WTC11 (cell line): ENCODE measurements around the gene CEP20. TPM values are rescaled to one million over a fixed set of nuclear protein-coding genes. Genes with fewer than 3 reads are reported as not detected.

Source experiments
- ATAC-seq: fragments of 200-7000 bp; cut with Tn5 transposase; 2 replicates; pipeline ENCODE4 v1.10.0; 2021; ENCODE audit warnings: mild to moderate bottlenecking, moderate library complexity
- CTCF ChIA-PET: fragments of 300-600 bp; sonication (Branson Sonifier 250); formaldehyde crosslinking; loops from one replicate; lab custom pipeline; 2021; ENCODE audit warnings: antibody characterized with exemption; lab: Charles Lee
- POLR2A ChIA-PET: fragments of 350-600 bp; sonication (Branson Sonifier 250); formaldehyde crosslinking; loops from one replicate; lab custom pipeline; 2021; ENCODE audit warnings: antibody characterized with exemption; lab: Charles Lee
- DNase-seq: peaks from one replicate; pipeline ENCODE4 v3.0.0; 2021; ENCODE audit warnings: low spot score
- H3K27ac Mint-ChIP-seq: 2 replicates; pipeline ENCODE4 v1.8.0; 2021; ENCODE audit warnings: mixed read lengths
- H3K27me3 Mint-ChIP-seq: 2 replicates; pipeline ENCODE4 v1.8.0; 2021; ENCODE audit warnings: low read depth, mild to moderate bottlenecking, moderate library complexity, mixed read lengths
- H3K36me3 Mint-ChIP-seq: 2 replicates; pipeline ENCODE4 v1.8.0; 2021; ENCODE audit warnings: mixed read lengths
- H3K4me1 Mint-ChIP-seq: 2 replicates; pipeline ENCODE4 v1.8.0; 2022; ENCODE audit warnings: mixed read lengths
- H3K4me3 Mint-ChIP-seq: 2 replicates; pipeline ENCODE4 v1.8.0; 2021; ENCODE audit warnings: mild to moderate bottlenecking, moderate library complexity, mixed read lengths
- H3K9me3 Mint-ChIP-seq: 2 replicates; pipeline ENCODE4 v1.8.0; 2021; ENCODE audit warnings: mixed read lengths
- E2F5 ChIP-seq: sonication (generic); formaldehyde crosslinking; IDR thresholded peaks from 2 replicates; pipeline ENCODE4 v1.8.1; 2022; ENCODE audit warnings: mild to moderate bottlenecking, moderate library complexity, missing genetic modification reagents
- ERG ChIP-seq: fragments of 250-450 bp; sonication (Bioruptor Pico); IDR thresholded peaks from 2 replicates; pipeline ENCODE4 v1.8.0; 2021; ENCODE audit warnings: mild to moderate bottlenecking
- ETV6 ChIP-seq: sonication (generic); formaldehyde crosslinking; IDR thresholded peaks from 2 replicates; pipeline ENCODE4 v1.8.1; 2022; ENCODE audit warnings: mild to moderate bottlenecking, missing genetic modification reagents
- GABPB1 ChIP-seq: sonication (generic); formaldehyde crosslinking; IDR thresholded peaks from 2 replicates; pipeline ENCODE4 v1.8.1; 2023; ENCODE audit warnings: mild to moderate bottlenecking, missing genetic modification reagents
- JAZF1 ChIP-seq: fragments of 250-450 bp; sonication (Bioruptor Pico); IDR thresholded peaks from 2 replicates; pipeline ENCODE4 v1.9.0; 2021; ENCODE audit warnings: moderate library complexity, mild to moderate bottlenecking, inconsistent platforms
- MAX ChIP-seq: sonication (generic); formaldehyde crosslinking; IDR thresholded peaks from 2 replicates; pipeline ENCODE4 v1.8.0; 2022; ENCODE audit warnings: mild to moderate bottlenecking, missing genetic modification reagents
- MXD4 ChIP-seq: fragments of 250-450 bp; sonication (Bioruptor Pico); IDR thresholded peaks from 2 replicates; pipeline ENCODE4 v1.8.0; 2021; ENCODE audit warnings: mild to moderate bottlenecking, moderate library complexity, borderline replicate concordance
- NR2C2 ChIP-seq: sonication (generic); formaldehyde crosslinking; IDR thresholded peaks from 2 replicates; pipeline ENCODE4 v1.8.0; 2022; ENCODE audit warnings: mild to moderate bottlenecking, missing genetic modification reagents
- NR3C1 ChIP-seq: sonication (generic); formaldehyde crosslinking; conservative IDR thresholded peaks from 2 replicates; pipeline ENCODE4 v1.8.1; 2023; ENCODE audit warnings: low read depth, mild to moderate bottlenecking, missing genetic modification reagents
- PRDM15 ChIP-seq: sonication (generic); formaldehyde crosslinking; IDR thresholded peaks from 2 replicates; pipeline ENCODE4 v1.8.0; 2022; ENCODE audit warnings: missing genetic modification reagents
- PRRX2 ChIP-seq: fragments of 250-450 bp; sonication (Bioruptor Pico); IDR thresholded peaks from 2 replicates; pipeline ENCODE4 v1.8.0; 2021; ENCODE audit warnings: mild to moderate bottlenecking
- SOX15 ChIP-seq: fragments of 250-450 bp; sonication (Bioruptor Pico); IDR thresholded peaks from 2 replicates; pipeline ENCODE4 v1.9.0; 2021; ENCODE audit warnings: mild to moderate bottlenecking
- TEAD4 ChIP-seq: sonication (generic); formaldehyde crosslinking; IDR thresholded peaks from 2 replicates; pipeline ENCODE4 v1.8.0; 2022; ENCODE audit warnings: mild to moderate bottlenecking, missing genetic modification reagents
- ZNF232 ChIP-seq: sonication (generic); formaldehyde crosslinking; IDR thresholded peaks from 2 replicates; pipeline ENCODE4 v1.8.0; 2022; ENCODE audit warnings: mild to moderate bottlenecking, missing genetic modification reagents
- ZNF416 ChIP-seq: fragments of 250-450 bp; sonication (Bioruptor Pico); IDR thresholded peaks from 2 replicates; pipeline ENCODE4 v1.9.0; 2021; ENCODE audit warnings: mild to moderate bottlenecking, inconsistent platforms
- ZNF425 ChIP-seq: fragments of 250-450 bp; sonication (Bioruptor Pico); conservative IDR thresholded peaks from 2 replicates; pipeline ENCODE4 v1.9.0; 2021; ENCODE audit warnings: mild to moderate bottlenecking
- ZNF512 ChIP-seq: sonication (generic); formaldehyde crosslinking; IDR thresholded peaks from 2 replicates; pipeline ENCODE4 v1.8.1; 2022; ENCODE audit warnings: missing genetic modification reagents, borderline replicate concordance
- ZNF532 ChIP-seq: fragments of 250-450 bp; sonication (Bioruptor Pico); IDR thresholded peaks from 2 replicates; pipeline ENCODE4 v1.9.0; 2021; ENCODE audit warnings: mild to moderate bottlenecking, borderline replicate concordance
- total RNA-seq: library from RNA; stranded (reverse); gene quantifications from 3 replicates; pipeline ENCODE4 v1.2.3, GENCODE V29; 2021

The CEP20 gene
- total RNA-seq, 1 experiment from 2014 or later: 39.1 TPM

- TF ChIP-seq TEAD4 (no peak), JAZF1 (no peak), MXD4 (CRISPR knock-in tag) (no peak)
Observed at GRCh38 chr16:15834502-15834901, 53.9 kb downstream of the CEP20 start (continued).

GRCh38 chr16:15833541-15833940 is 54.9 kb downstream of the CEP20 start:
- POLR2A ChIA-PET: no interaction called here

GRCh38 chr16:15832241-15832640 is 56.2 kb downstream of the CEP20 start:
- H3K36me3 Mint-ChIP-seq: no peaks in the 10 kb centered on the region
- DNase-seq (no peak), ATAC-seq (no peak)
- H3K27me3 Mint-ChIP-seq: no peaks in the 10 kb centered on the region
- POLR2A ChIA-PET: no interaction called here
- no peaks in the 10 kb centered on the region for H3K4me1 Mint-ChIP-seq
- H3K9me3 Mint-ChIP-seq: no peaks in the 10 kb centered on the region
- no peak overlapping the region for H3K4me3 Mint-ChIP-seq
- no peak for TF ChIP-seq E2F5 (CRISPR knock-in tag)
- TF ChIP-seq ETV6 (CRISPR knock-in tag): no peak
- TF ChIP-seq SOX15 (CRISPR knock-in tag): no peak
- TF ChIP-seq PRDM15: no peak
- TF ChIP-seq ZNF512: no peak
- no peak for TF ChIP-seq NR3C1 (CRISPR knock-in tag)
- TF ChIP-seq JAZF1: no peak
- TF ChIP-seq ERG (CRISPR knock-in tag): no peak
- no peak for TF ChIP-seq MAX
- TF ChIP-seq ZNF532: no peak
- TF ChIP-seq NR2C2: no peak
- no peak for TF ChIP-seq ZNF232 (CRISPR knock-in tag)
- H3K27ac Mint-ChIP-seq: no peak overlapping the region
- CTCF ChIA-PET: interaction anchor here (2.5 kb wide), 1 partner anchor 11 kb away, joined by 8 read pairs; no protein-coding TSS in a partner anchor

More at GRCh38 chr16:15833541-15833940, 54.9 kb downstream of the CEP20 start:
- ATAC-seq (no peak), DNase-seq (no peak)
- no peak overlapping the region for H3K27ac Mint-ChIP-seq
- H3K4me1 Mint-ChIP-seq: no peaks in the 10 kb centered on the region
- no peaks in the 10 kb centered on the region for H3K27me3 Mint-ChIP-seq
- no peak overlapping the region for H3K4me3 Mint-ChIP-seq
- CTCF ChIA-PET: interaction anchor here (2.5 kb wide), 1 partner anchor 12 kb away, joined by 8 read pairs; no protein-coding TSS in a partner anchor
- H3K9me3 Mint-ChIP-seq: no peaks in the 10 kb centered on the region
- no peak for TF ChIP-seq PRRX2
- TF ChIP-seq ZNF425 (CRISPR knock-in tag): no peak
- no peak for TF ChIP-seq SOX15 (CRISPR knock-in tag)
- TF ChIP-seq ZNF416 (CRISPR knock-in tag): no peak
- TF ChIP-seq GABPB1 (CRISPR knock-in tag): no peak
- no peaks in the 10 kb centered on the region for H3K36me3 Mint-ChIP-seq
